GM19438 (cell line): ENCODE results near the gene TLX3.

Experiments
- ATAC-seq: cut with Tn5 transposase; IDR thresholded peaks from one replicate; pipeline ENCODE4 v1.9.1; 2021; ENCODE audit warnings: low read depth; ENCODE audit not compliant: unreplicated experiment

Gene TLX3

DNA sequence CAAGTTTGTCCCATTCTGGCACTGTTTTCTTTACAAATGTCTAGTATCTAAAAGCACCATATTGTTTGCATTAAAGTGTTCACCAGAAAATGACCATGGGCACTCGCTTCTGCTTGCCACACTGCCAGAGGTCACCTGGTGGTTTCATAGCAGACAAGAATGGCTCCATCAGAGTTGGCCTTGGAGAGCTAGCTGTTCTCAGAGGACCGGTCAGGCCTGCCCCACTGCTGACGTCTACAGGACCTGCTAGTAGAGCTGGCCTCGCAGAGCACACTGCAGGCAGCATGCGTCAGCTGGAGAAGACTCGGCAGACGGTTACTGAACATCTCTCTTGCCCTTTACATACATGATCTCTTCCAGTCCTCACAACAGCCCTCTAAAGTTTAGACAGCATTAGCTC is 8.7 kb upstream of the TLX3 start:
- no peak for ATAC-seq

DNA sequence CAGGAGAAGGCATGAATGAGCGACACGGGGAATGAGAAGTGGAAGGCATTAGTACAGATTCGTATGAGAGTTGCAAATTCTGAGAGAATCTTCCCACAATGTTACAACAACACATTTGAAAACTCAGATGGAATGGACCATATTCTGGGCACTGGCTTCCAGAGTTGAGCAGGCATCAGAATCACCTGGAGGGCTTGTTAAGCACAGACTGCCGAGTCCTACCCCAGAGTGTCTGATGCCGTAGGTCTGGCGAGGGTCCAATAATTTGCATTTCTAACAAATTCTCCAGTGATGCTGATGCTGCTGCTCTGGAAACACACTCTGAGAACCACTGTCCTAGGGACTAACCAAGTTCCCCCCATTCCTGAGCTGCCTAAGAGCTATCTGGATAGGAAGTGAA is 2.9 kb upstream of the TLX3 start:
- ATAC-seq = no peak

DNA sequence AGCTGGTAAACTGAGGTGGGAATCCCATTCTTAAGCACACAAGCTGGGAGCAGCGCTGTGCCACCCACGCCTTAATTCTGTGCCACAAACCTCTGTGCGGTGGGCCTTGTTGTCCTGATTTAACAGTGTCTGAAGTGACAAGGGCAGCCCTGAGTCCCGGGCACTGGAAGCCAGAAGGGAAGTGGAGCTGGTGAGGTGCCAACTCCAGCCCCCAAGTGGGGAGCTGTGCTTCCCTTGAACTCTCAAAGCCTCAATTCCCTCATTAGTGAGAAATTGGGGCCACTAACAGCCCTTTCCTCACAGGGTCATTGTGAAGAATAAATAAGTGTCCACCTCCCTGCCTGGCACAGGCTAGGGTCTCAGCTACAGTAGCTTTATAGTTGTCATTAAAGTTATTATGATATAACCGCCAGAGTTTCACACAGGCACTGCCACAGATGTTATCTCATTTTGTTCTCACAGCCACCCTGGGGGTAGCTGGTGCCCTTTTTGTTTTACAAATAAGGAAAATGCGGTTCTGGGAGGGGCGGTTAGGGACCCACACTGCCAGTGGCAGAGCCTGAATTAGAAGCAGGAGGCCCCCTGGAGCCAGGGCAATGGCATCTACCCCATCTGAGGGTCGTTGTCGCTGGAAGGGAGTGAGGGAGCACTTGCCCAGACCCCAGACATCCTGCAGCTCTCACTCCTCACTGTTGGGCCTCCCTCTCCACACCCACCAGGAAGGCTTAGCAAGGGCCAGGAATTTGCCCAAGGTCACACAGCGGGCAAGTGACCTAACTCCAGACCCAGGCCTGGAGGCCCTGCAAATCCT is 2.1 kb upstream of the TLX3 start:
- no peak for ATAC-seq

DNA sequence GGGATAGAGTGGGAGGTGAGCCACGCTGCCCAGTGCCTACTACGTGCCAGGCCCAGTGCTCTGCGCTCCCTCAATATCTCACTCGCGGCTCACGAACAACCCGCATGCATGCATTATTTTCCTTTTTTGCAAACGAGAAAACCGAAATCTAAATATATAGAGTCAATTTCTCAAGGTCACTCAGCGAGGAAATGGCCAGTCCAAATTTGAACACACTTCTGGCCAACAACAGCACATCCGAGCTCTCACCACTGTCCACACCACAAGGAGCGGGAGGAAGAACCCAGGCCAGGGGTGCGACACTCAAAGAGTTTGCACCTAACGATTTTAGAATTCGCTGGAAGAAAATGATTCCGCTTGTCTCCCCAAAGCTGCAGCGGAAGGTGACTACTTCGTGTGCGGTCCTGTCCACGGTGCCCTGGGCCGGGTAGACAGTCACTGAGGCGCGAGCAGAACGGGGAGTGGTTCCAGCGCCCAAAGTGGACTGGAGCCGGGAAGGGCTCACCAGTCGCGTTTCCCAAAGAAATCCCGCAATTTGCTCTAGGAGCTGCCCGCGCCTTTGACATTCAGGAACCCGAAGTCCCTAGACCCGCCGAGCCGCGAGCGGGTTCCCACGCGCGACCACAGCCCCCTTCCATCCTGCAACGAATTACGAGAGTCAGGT is 1.1 kb upstream of the TLX3 start:
- ATAC-seq = no peak

DNA sequence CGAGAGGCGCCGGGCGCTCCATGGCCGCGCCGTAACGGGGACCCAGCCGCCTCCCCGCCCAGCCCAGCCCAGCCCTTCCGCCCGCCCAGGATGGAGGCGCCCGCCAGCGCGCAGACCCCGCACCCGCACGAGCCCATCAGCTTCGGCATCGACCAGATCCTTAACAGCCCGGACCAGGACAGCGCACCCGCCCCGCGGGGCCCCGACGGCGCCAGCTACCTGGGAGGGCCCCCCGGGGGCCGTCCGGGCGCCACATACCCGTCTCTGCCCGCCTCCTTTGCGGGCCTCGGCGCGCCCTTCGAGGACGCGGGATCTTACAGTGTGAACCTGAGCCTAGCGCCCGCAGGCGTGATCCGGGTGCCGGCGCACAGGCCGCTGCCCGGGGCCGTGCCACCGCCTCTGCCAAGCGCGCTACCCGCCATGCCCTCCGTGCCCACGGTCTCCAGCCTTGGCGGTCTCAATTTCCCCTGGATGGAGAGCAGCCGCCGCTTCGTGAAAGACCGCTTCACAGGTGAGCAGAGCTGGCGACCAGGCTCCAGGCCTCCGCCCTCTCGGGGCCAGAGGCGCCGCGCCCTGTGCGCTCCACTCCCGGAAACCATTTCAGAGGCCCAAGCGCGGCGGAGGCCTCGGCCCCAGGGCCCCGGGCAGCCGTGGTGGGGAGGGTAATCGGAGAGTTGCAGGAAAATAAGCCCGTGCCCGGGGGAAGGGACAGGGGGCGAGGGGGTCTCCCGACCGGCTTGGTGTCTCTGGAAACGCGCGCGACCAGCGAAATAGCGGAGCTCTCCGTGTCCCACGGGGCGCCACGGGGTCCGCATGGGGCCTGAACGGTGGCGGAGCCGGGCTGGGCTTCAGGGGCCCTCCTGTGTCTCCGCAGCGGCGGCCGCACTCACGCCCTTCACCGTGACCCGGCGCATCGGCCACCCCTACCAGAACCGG is 496 bp downstream of the TLX3 start:
- no peak for ATAC-seq

DNA sequence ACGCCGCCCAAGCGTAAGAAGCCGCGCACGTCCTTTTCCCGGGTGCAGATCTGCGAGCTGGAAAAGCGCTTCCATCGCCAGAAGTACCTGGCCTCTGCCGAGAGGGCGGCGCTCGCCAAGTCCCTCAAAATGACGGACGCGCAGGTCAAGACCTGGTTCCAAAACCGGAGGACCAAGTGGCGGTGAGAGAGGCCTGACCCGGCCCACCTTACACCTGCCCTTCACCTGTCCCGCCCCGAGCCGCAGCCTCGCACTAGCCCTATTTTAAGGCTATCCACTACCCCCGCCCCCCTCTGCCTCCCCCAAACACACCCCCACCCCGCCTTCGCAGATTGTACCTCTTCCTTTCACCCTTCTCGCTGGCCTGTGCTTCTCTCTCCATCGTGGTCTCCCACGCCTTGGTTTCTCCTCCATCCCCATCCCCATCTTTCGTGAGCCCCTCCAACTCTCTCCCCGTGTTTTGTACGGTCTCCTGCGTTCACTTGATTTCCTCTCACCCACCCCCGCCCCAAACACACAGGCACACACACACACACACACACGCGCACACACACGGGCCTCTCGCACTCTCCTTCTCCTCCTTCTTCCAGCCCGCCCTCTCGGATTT is 1.3 kb downstream of the TLX3 start:
- no peak for ATAC-seq

DNA sequence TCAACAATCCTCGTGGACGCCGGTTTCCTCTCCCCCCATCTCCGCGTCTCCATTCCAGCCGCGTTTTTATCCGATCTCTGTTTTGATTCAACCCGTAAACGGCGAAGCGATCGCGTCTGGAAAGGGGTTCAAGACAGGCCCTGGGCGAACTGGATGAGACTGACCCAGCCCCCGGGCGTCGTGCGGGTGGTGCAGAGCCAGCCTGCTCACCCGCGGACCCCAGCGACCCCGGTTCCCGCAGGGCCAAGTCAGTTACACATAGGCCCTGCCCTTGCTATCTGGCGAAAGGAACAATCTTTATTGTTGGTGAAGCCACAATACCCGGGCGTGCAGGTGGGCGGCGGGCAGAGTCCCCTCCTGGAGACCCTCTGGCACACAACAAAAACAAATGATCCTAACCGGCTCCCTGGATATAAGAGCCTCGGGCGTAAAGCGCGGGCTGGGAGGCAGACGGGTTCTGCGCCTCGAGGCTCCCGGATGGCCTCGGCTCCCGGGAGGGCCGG is 1.8 kb downstream of the TLX3 start:
- ATAC-seq = no peak

DNA sequence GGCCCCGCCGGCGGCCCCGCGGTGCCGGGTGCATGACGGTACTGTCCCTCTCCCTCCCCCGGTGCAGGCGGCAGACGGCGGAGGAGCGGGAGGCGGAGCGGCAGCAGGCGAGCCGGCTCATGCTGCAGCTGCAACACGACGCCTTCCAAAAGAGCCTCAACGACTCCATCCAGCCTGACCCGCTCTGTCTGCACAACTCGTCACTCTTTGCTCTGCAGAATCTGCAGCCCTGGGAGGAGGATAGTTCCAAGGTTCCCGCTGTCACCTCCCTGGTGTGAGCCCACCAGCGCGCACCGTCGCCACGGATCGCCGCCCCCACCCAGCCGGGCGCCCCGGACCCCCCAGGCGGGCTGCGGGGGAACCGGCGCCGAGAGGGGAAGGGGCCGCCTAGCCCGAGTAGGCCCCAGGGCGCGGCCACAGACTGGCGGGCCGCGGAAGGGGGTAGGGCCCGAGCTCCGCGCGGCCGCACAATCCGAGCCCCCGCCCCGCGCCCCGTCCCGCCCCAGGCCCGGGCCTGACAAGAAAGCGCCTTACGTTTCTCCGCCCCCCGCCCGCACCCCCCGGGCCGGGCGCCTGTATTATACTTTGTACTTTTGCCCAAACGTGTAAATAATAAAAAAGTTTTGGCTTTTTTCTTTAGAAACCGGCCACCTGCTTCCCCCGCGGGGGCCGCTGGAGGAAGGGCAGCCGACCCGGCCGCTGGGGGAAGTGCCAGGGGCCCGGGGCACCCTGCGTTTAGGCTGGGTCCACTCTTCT is 2.5 kb downstream of the TLX3 start:
- ATAC-seq = no peak

DNA sequence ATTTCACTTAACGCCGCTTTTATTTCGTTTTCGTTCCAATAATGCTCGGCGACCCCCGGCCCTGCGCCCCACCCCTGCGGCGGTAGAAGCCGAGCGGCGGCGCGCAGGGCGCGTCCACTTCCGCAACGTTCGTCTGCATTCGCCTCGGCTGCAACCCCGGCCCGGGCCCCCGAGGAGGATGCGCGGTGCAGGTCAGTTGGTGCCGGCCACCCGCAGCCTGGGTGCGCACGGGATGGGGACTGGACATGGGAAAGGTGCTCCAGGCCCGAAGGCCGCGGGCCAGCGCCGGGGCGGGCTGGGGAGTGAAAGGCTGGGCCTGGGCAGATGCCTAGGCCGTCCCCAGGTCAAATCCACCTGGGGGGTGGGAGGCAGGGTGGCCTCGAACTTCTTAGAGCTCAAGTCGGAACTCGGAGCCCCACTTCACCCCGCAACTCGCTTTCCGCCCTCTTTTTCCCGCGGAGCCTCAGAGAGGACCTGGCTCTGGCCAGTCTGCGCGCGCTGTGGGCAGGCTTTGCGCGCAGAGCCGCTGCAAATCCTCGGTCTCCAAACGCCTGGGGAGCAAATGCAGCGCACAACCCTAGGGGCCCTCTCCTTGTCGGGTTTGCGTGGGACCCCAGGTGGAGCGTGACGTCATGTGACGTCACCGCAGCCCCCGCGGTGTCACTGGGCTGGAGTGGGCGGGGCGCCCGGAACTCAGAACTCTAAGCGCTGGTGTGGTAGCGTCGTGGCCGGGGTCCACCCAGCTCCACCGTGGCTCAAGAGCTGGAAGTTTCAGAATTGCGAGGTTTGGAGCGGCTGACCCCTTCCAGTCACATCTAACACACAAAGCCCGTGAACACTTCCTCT is 3.3 kb downstream of the TLX3 start:
- no peak for ATAC-seq

DNA sequence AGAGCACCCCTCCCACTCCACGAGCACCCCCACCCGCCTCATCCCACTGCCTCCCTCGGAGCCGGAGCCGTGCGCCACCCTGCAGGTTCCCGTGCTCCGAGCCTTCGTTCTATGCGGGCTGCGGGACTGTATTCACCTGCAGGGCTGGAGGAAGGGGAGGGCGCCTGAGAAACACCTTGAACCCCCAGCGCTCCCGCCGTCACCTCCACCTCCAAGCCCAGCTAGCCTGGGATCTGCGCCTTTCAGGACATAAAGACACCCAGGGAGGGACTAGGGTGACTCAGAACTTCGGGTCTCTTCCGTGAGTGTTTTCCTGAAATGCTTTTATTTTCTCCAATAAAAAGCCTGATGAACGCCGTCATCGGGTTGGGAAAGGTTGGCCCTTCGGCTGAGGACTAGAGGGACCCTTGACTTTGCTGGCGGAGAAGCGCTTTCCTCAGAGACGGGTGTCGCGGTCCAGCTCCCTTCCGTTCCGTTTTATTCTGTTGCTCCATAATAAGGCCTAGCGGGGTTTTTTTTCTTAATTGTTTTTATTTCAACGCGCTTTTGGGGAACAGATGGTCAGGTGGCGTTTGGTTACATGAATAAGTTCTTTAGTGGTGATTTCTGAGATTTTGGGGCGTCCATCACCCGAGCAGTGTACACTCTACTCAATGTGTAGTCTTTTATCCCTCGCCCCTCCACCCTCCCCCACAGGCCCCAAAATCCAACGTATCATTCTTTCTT is 4.6 kb downstream of the TLX3 start:
- no peak for ATAC-seq

DNA sequence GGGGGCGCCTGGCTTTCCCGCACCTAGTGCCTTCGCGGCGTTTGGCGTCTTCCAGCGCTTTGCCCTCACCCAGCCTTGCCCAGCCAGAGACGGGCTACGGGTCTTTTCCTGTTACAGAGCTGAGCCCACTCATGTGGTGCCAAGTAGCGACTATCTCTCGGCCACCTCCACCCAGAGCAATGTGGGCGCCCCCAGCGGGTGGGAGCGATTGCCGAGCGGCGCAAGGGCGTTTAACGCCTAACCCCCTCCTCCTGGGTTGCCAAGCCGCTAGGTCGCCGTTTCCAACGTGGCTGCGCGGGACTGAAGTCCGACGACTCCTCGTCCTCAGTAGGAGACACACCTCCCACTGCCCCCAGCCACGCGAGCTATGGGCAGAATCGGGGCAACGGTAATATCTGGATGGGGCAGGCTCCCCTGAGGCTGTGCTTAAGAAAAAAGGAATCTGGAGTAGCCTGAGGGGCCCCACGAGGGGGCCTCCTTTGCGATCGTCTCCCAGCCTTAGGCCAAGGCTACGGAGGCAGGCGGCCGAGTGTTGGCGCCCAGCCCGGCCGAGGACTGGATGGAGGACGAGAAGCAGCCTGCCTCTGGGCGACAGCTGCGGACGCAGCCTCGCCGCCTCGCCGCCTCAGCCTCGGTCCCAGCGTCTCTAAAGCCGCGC is 5.8 kb downstream of the TLX3 start:
- no peak for ATAC-seq

DNA sequence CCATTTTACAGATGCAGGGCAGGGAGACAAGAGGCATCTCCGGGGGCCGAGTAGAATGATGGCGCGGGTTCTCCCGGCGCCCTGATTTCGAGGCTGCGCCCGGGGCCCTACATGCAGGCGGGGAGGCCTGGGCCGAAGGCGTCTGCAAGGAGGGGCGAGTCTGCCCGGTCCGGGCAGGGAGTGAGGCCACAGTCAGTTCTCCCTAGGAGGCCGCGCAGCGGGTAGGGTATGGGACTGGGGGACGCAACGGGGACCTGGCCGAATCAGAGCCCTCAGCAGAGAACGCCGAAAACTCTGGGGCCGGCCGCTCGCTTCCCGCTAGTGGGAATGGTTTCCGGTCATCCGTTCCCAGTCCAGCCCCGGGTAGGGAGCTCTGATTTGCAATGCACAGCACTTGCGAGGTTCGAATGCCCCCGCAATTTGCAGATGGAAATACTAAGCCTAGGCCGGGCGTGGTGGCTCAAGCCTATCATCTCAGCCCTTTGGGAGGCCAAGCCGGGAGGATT is 6.4 kb downstream of the TLX3 start:
- no peak for ATAC-seq

DNA sequence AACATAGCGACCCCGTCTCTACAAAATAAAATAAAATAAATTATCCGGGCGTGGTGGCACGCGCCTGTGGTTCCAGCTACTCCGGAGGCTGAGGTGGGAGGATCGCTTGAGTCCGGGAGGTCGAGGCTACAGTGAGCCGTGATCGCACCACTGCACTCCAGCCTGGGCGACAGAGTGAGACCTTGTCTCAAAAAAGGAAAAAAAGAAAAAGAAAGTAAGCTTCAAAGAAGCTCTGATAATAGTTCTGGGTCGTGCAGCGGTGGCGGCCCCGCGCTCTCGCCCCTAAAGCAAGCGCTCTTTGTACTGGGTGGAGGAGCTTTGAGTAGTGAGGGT is 6.8 kb downstream of the TLX3 start:
- ATAC-seq = no peak

DNA sequence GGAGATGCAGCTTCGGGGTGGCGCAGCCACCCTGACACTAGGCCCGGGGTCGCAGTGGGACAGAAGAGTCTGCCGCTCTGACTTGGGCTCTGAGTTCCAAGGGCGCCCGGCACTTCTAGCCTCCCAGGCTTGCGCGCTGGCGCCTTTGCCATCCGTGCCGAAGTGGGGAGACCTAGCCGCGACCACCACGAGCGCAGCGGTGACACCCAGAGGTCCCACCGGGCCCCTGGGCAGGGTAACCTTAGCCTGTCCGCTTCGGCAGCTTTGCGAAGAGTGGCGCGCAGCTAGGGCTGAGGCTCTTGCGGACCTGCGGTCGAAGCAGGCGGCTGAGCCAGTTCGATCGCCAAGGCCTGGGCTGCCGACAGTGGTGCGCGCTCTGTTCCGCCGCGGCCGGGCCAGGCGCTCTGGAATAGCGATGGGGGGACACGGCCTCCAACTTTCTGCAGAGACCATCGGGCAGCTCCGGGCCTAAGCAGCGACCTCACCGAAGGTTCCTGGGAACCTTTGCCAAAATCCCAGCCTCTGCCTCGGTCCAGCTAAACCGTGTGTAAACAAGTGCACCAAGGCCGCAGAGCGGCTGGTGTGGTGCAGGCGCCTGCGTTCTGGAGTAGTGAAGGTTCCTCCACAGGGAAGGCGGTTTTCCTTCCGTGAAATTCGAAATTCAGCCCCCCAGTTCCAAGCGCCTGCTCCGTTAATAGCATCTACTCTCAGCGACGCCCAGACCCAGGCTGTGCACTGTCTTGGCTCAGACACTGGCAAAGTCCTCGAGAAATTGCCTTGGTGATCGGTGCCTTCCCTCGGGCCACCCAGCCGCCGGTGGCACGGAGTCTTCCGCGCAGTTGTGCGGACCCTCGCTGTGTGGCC is 7.4 kb downstream of the TLX3 start:
- no peak for ATAC-seq

DNA sequence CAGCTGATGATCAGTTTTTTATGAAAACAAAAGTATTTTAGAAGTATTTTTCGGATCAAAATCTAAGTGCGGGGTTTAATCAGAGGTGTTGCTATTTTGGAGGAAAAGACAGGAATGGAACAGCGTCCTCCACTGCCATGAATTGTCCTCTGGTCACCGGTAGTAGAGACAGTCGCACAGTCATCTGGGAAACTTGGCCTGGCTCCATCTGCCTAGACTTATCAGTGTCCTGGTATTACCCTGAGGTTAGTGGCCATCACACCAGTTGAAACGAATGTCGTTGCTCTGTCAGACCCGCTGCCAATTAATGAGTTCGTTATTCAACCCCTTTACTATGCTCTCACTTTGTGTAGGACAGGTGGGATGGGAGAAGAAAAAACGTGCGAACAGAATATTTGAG is 8.2 kb downstream of the TLX3 start:
- ATAC-seq = no peak

DNA sequence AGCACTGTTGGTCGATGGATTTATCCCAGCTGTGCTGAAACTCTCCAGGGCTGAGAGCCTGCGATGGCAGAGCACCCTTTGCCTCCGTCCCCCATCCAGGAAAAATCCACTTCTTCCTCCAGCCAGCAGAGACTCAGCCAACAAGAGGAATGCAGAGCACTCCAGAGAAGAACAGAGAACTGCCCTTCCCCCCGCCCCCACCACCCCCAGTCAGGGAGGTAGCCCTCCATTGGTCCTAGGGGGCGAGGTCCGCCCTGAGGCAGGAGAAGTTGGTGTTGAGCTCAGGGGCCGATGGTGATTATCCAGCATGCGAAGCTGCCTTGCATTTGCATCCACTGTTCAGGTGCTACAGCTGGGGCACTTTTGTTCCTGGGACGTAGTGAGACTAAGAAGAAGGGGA is 9.0 kb downstream of the TLX3 start:
- no peak for ATAC-seq

DNA sequence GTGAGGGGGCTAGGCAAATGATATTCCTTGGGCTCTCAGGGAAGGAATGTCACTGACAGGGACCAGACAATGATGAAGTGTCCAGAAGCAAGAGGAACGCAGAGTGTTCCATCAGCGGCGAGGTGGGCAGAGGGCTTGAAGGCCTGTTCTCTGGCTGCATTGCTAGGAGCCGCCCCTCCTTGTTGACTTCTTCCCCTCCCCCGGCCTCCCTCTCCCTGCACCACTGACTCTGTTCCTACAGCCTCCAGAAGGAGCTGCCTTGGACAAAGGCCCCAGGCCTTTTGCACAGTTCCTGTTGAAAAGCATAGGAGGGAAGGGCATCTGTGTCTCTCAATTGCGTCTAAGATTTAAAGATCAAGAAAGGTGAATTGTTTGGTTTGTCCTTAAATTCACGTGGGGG is 12.4 kb downstream of the TLX3 start:
- ATAC-seq = no peak
